ENCODE data around the gene CRYBG2. TPM values are rescaled to one million over a fixed set of nuclear protein-coding genes. Genes with fewer than 3 reads are reported as not detected.

CRYBG2 gene
- total RNA-seq, 2 donors from 2014 or later: 12.8 to 30.3 TPM

- no peaks in the 10 kb centered on the region for H3K36me3 ChIP-seq
- DNase-seq: peak; percentile 51
- TF ChIP-seq, protein P1, sequence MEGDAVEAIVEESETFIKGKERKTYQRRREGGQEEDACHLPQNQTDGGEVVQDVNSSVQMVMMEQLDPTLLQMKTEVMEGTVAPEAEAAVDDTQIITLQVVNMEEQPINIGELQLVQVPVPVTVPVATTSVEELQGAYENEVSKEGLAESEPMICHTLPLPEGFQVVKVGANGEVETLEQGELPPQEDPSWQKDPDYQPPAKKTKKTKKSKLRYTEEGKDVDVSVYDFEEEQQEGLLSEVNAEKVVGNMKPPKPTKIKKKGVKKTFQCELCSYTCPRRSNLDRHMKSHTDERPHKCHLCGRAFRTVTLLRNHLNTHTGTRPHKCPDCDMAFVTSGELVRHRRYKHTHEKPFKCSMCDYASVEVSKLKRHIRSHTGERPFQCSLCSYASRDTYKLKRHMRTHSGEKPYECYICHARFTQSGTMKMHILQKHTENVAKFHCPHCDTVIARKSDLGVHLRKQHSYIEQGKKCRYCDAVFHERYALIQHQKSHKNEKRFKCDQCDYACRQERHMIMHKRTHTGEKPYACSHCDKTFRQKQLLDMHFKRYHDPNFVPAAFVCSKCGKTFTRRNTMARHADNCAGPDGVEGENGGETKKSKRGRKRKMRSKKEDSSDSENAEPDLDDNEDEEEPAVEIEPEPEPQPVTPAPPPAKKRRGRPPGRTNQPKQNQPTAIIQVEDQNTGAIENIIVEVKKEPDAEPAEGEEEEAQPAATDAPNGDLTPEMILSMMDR (IDR thresholded peaks at IDR 0.05): no peak
- peak overlapping the region in 1 of 2 donors; percentile 46 for H3K9ac ChIP-seq (ENCODE audit: low read depth in 2 of 2, low read length in 2 of 2)
- intact Hi-C loops (cut with DNase I): no loop called here
- H3K4me1 ChIP-seq: peaks cover 11% of the 10 kb centered on the region
- H3K4me3 ChIP-seq: no peak overlapping the region
- H3K27ac ChIP-seq: peak overlapping the region; percentile 67
- no peaks in the 10 kb centered on the region for H3K9me3 ChIP-seq
- H3K27me3 ChIP-seq: no peaks in the 10 kb centered on the region
Measured at GRCh38 chr1:26288311-26288941, 65.5 kb downstream of the CRYBG2 start.

DNA sequence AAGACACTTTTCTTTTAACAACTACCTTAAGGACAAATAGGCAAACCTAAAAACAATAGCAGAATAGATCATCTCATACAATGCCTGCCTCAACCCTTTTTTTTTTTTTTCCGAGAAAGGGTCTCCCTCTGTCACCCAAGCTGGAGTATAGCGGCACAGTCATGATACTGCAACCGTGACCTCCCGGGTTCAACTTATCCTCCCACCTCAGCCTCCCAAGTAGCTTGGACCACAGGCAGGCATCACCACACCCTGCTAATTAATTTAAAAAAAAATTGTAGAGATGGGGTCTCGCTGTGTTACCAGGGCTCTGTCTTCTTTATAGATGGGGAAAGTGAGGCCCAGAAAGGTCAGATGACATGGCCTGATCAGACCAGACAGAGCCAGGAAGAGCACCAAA, 66.1 kb downstream of the CRYBG2 start:
- no peak overlapping the region for H3K4me3 ChIP-seq
- intact Hi-C loops (cut with DNase I): no loop called here
- TF ChIP-seq, protein P1 (IDR thresholded peaks at IDR 0.05): no peak
- peaks cover 11% of the 10 kb centered on the region for H3K4me1 ChIP-seq
- H3K36me3 ChIP-seq: no peaks in the 10 kb centered on the region
- H3K9ac ChIP-seq (ENCODE audit: low read depth in 2 of 2, low read length in 2 of 2): no peak overlapping the region
- H3K9me3 ChIP-seq: no peaks in the 10 kb centered on the region
- H3K27ac ChIP-seq: peak overlapping the region; percentile 67
- H3K27me3 ChIP-seq: no peaks in the 10 kb centered on the region
- no peak for DNase-seq

- H3K4me3 ChIP-seq: no peak overlapping the region
- no peaks in the 10 kb centered on the region for H3K36me3 ChIP-seq
- H3K4me1 ChIP-seq: peaks cover 11% of the 10 kb centered on the region
- H3K27me3 ChIP-seq: no peaks in the 10 kb centered on the region
- TF ChIP-seq, protein P1 (IDR thresholded peaks at IDR 0.05): no peak
- no peaks in the 10 kb centered on the region for H3K9me3 ChIP-seq
- DNase-seq: peak; percentile 53
- H3K27ac ChIP-seq: peak overlapping the region; percentile 67
- intact Hi-C loops (cut with DNase I): no loop called here
- H3K9ac ChIP-seq (ENCODE audit: low read depth in 2 of 2, low read length in 2 of 2): no peak overlapping the region
Measured at GRCh38 chr1:26287033-26287711, 66.8 kb downstream of the CRYBG2 start.

DNA sequence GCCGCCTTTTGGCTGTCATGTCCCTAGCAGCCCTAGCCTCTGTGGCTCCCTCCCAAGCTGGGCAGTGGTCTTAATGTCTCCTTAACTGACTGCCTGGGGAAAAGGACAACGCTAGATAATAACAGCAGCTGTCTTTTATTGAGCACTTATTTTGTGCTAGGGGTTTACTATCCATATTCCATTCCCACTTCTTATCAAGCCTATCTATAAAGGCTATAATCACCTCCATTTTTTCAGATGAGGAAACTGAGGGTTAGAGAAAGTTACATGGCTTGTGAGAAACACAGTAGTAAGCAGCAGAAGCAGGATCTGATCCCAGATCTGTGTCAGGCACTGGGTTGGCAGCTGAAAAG, 67.9 kb downstream of the CRYBG2 start:
- Histone ChIP-seq H3K4me3 (no peak overlapping the region), H3K27ac (peak overlapping the region; percentile 67), H3K27me3 (no peaks in the 10 kb centered on the region), H3K9ac (ENCODE audit: low read depth in 2 of 2, low read length in 2 of 2) (no peak overlapping the region), H3K4me1 (peaks cover 22% of the 10 kb centered on the region), H3K9me3 (no peaks in the 10 kb centered on the region), H3K36me3 (peaks cover 7% of the 10 kb centered on the region)
- DNase-seq: no peak
- intact Hi-C loops (cut with DNase I): no loop called here
- TF ChIP-seq, protein P1 (IDR thresholded peaks at IDR 0.05): no peak

DNA sequence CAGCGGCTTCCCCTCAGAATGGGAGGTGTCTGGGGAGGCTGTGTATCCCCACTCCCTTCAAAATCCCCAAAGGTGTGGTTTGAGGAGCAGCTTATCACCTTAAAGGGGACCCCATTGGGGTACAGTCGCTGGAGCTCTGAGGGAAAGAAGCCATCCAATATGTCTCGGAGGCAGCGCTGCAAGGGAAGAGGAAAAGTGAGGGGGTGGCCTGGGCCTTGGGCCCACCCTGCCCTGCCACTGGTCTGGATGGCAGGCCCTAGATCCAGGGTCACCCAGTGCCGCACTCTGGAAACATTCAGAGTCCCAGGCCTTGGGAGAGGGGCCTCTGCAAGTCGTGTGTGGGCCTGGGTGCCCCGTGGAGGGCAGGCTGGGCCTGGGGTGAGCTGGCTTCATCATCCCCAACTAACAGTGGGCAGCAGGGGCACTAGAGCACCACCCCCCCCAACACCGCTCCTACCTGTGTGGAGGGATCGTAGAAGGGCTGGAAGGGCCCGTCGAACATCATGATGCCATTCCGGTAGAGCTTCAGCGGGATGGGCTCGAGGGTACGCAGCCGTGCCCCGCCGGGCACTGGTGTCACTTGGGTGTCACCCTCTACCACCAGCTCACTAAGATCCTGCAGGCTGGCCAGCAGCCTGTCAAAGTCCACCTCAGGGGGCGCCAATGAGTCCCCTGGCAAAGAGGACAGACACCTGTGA, 68.4 kb downstream of the CRYBG2 start:
- Histone ChIP-seq H3K36me3 (peaks cover 7% of the 10 kb centered on the region), H3K4me3 (no peak overlapping the region), H3K4me1 (peaks cover 22% of the 10 kb centered on the region), H3K9me3 (no peaks in the 10 kb centered on the region), H3K9ac (ENCODE audit: low read depth in 2 of 2, low read length in 2 of 2) (no peak overlapping the region), H3K27me3 (no peaks in the 10 kb centered on the region), H3K27ac (peak overlapping the region; percentile 34)
- DNase-seq: peak; percentile 65
- TF ChIP-seq, protein P1 (IDR thresholded peaks at IDR 0.05): peak; percentile 32
- intact Hi-C loops (cut with DNase I): loop anchor here (2.0 kb wide), 1 partner anchor 79 kb away; no protein-coding TSS in a partner anchor
